Measurements from ENCODE around the gene CDK7.

GRCh38 chr5:69300537-69301203 is 66.0 kb downstream of the CDK7 start:
- TF ChIP-seq POLR2A (IDR thresholded peaks at IDR 0.05; ENCODE audit: low read depth, low read length) (no peak), SPI1 (IDR thresholded peaks at IDR 0.05; ENCODE audit: low read depth, low read length) (no peak), POLR2AphosphoS5 (IDR thresholded peaks at IDR 0.05; ENCODE audit: low read depth, low read length) (no peak), TAF1 (IDR thresholded peaks at IDR 0.05; ENCODE audit: low read depth, low read length) (no peak)
